Liver (tissue), 9 donors: Measurements from ENCODE around the gene GNG2. TPM values are rescaled to one million over a fixed set of nuclear protein-coding genes. Genes with fewer than 3 reads are reported as not detected.

ENCODE experiments used
- DNase-seq: peaks from one replicate; pipeline ENCODE4 v3.0.0-alpha.2; 2017; ENCODE audit warnings: low spot score
- H3K27ac ChIP-seq, 2 donors: one replicate each; pipeline ENCODE4 v1.7.0; 2013; ENCODE audit warnings: inconsistent platforms in 2 of 2, low read length in 2 of 2, control low read depth in 1 of 2, low read depth in 1 of 2, mild to moderate bottlenecking in 1 of 2
- H3K27me3 ChIP-seq, 4 donors: one replicate each; pipeline versions ENCODE4 v1.6.1 to v1.7.0; 2013; ENCODE audit warnings: low read length in 3 of 4, inconsistent platforms in 1 of 4, mild to moderate bottlenecking in 1 of 4, moderate library complexity in 1 of 4; ENCODE audit not compliant: control insufficient read depth in 4 of 4, insufficient read depth in 4 of 4
- H3K36me3 ChIP-seq, 4 donors: one replicate each; pipeline versions ENCODE4 v1.6.1 to v1.7.0; 2013; ENCODE audit warnings: low read length in 3 of 4, mild to moderate bottlenecking in 3 of 4, low read depth in 1 of 4, moderate library complexity in 1 of 4; ENCODE audit not compliant: control insufficient read depth in 4 of 4, insufficient read depth in 3 of 4
- H3K4me1 ChIP-seq, 4 donors: one replicate each; pipeline versions ENCODE4 v1.6.1 to v1.7.0; 2013; ENCODE audit warnings: low read length in 3 of 4, mild to moderate bottlenecking in 3 of 4, moderate library complexity in 1 of 4; ENCODE audit not compliant: control insufficient read depth in 4 of 4, insufficient read depth in 4 of 4
- H3K4me3 ChIP-seq, 3 donors: one replicate each; pipeline versions ENCODE4 v1.6.1 to v1.7.0; 2013; ENCODE audit warnings: low read length in 3 of 3, control low read depth in 1 of 3, low read depth in 1 of 3, mild to moderate bottlenecking in 1 of 3
- H3K9ac ChIP-seq, 2 donors: one replicate each; pipeline ENCODE4 v1.7.0; 2013; ENCODE audit warnings: low read length in 2 of 2, mild to moderate bottlenecking in 2 of 2, moderate library complexity in 2 of 2, control low read depth in 1 of 2, low read depth in 1 of 2
- H3K9me3 ChIP-seq, 4 donors: one replicate each; pipeline versions ENCODE4 v1.6.1 to v1.7.0; 2013; ENCODE audit warnings: low read length in 3 of 4; ENCODE audit not compliant: control insufficient read depth in 4 of 4
- CTCF ChIP-seq: fragments of 150-350 bp; IDR thresholded peaks from 2 replicates; pipeline ENCODE4 v1.5.1; 2017; ENCODE audit warnings: improper control_type of control experiment, low read depth, low read length; ENCODE audit not compliant: missing input control
- EGR1 ChIP-seq, 2 donors: IDR thresholded peaks; 2 replicates each; pipeline ENCODE4 v1.6.1; 2016 to 2018; ENCODE audit warnings: antibody characterized with exemption in 2 of 2, low read depth in 2 of 2
- FOXA1 ChIP-seq: IDR thresholded peaks from 2 replicates; pipeline ENCODE4 v1.6.1; 2016; ENCODE audit warnings: antibody characterized with exemption
- FOXA2 ChIP-seq: IDR thresholded peaks from 2 replicates; pipeline ENCODE4 v1.6.1; 2016; ENCODE audit warnings: antibody characterized with exemption
- GABPA ChIP-seq, 2 donors: IDR thresholded peaks in 1 of 2; conservative IDR thresholded peaks in 1 of 2; 2 replicates each; pipeline ENCODE4 v1.6.1; 2016; ENCODE audit warnings: antibody characterized with exemption in 2 of 2, mild to moderate bottlenecking in 1 of 2, moderate library complexity in 1 of 2
- HNF4A ChIP-seq, 2 donors: conservative IDR thresholded peaks; 2 replicates each; pipeline ENCODE4 v1.6.1; 2016; ENCODE audit warnings: antibody characterized with exemption in 2 of 2, mild to moderate bottlenecking in 2 of 2
- HNF4G ChIP-seq: IDR thresholded peaks from 2 replicates; pipeline ENCODE4 v1.6.1; 2016; ENCODE audit warnings: antibody characterized with exemption
- JUND ChIP-seq, 2 donors: IDR thresholded peaks; 2 replicates each; pipeline ENCODE4 v1.6.1; 2016; ENCODE audit warnings: antibody characterized with exemption in 2 of 2
- RAD21 ChIP-seq, 2 donors: IDR thresholded peaks; 2 replicates each; pipeline ENCODE4 v1.6.1; 2016; ENCODE audit warnings: antibody characterized with exemption in 2 of 2, mild to moderate bottlenecking in 2 of 2
- REST ChIP-seq: IDR thresholded peaks from 2 replicates; pipeline ENCODE4 v1.6.1; 2016; ENCODE audit warnings: antibody characterized with exemption, mild to moderate bottlenecking
- RXRA ChIP-seq, 2 donors: IDR thresholded peaks; 2 replicates each; pipeline ENCODE4 v1.6.1; 2017 to 2018; ENCODE audit warnings: antibody characterized with exemption in 2 of 2, mild to moderate bottlenecking in 1 of 2
- SP1 ChIP-seq: IDR thresholded peaks from 2 replicates; pipeline ENCODE4 v1.6.1; 2018; ENCODE audit warnings: antibody characterized with exemption, mild to moderate bottlenecking
- TAF1 ChIP-seq: conservative IDR thresholded peaks from 2 replicates; pipeline ENCODE4 v1.6.1; 2016; ENCODE audit warnings: antibody characterized with exemption, mild to moderate bottlenecking
- YY1 ChIP-seq: IDR thresholded peaks from 2 replicates; pipeline ENCODE4 v1.6.1; 2016; ENCODE audit warnings: antibody characterized with exemption, mild to moderate bottlenecking
- WGBS: extraction: QIAGEN DNeasy Blood & Tissue Kit; methylation state at CpG from one replicate; pipeline ENCODE4 v1.1.7; 2013; 5-methylcytosine and 5-hydroxymethylcytosine counted together
- polyA plus RNA-seq, 2 donors: library from polyadenylated mRNA; stranded (reverse) in 1 of 2; unstranded in 1 of 2; fragments of 200-250 nt in 1 of 2; fragments of >200 nt in 1 of 2; fragmentation: Nextera tagmentation in 1 of 2; extraction: Ambion mirVana in 1 of 2; gene quantifications; one replicate each; pipeline versions ENCODE4 v1.2.1 to v1.2.3, GENCODE V29; 2013 to 2015
- total RNA-seq, 2 donors: library from RNA; depleted of rRNA; stranded (reverse); fragments of >200 nt; gene quantifications; one replicate each; pipeline ENCODE4 v1.2.3, GENCODE V29; 2014
- TF ChIP-seq, protein P1 (sequence below): IDR thresholded peaks from 2 replicates; pipeline ENCODE4 v1.6.1; 2016; ENCODE audit warnings: antibody characterized with exemption
- TF ChIP-seq, protein P2 (sequence below): IDR thresholded peaks from 2 replicates; pipeline ENCODE4 v1.6.1; 2016; ENCODE audit warnings: antibody characterized with exemption
- donor health status: healthy.
- donor health status: healthy.
- donor health status: healthy.
- donor health status: healthy.
- donor health status: healthy.

Gene GNG2
- total and polyA plus RNA-seq, 4 donors, result 3.5 to 11.2 (median 4.4) TPM

GRCh38 chr14:51954657-51955056 lies 94.2 kb downstream of the GNG2 start:
- TF ChIP-seq HNF4A (conservative IDR thresholded peaks at IDR 0.05) (no peak), YY1 (no peak), JUND (IDR thresholded peaks at IDR 0.05) (no peak), FOXA2 (no peak), CTCF (no peak), TAF1 (no peak), SP1 (no peak), RXRA (IDR thresholded peaks at IDR 0.05) (no peak), FOXA1 (no peak), EGR1 (IDR thresholded peaks at IDR 0.05; ENCODE audit: low read depth in 2 of 2) (no peak), HNF4G (no peak), GABPA (IDR thresholded peaks at IDR 0.05 in 1 of 2, conservative IDR thresholded peaks at IDR 0.05 in 1 of 2) (no peak), REST (no peak), RAD21 (IDR thresholded peaks at IDR 0.05) (no peak)
- TF ChIP-seq, protein P1, sequence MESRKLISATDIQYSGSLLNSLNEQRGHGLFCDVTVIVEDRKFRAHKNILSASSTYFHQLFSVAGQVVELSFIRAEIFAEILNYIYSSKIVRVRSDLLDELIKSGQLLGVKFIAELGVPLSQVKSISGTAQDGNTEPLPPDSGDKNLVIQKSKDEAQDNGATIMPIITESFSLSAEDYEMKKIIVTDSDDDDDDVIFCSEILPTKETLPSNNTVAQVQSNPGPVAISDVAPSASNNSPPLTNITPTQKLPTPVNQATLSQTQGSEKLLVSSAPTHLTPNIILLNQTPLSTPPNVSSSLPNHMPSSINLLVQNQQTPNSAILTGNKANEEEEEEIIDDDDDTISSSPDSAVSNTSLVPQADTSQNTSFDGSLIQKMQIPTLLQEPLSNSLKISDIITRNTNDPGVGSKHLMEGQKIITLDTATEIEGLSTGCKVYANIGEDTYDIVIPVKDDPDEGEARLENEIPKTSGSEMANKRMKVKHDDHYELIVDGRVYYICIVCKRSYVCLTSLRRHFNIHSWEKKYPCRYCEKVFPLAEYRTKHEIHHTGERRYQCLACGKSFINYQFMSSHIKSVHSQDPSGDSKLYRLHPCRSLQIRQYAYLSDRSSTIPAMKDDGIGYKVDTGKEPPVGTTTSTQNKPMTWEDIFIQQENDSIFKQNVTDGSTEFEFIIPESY, result no peak
- TF ChIP-seq, protein P2, sequence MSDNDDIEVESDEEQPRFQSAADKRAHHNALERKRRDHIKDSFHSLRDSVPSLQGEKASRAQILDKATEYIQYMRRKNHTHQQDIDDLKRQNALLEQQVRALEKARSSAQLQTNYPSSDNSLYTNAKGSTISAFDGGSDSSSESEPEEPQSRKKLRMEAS, result no peak
- no peak overlapping the region for H3K9ac ChIP-seq
- DNase-seq, result no peak
- no peak overlapping the region for H3K27ac ChIP-seq
- WGBS, result 87% methylated on average over 3 of the region's 3 CpGs
- no peaks in the 10 kb centered on the region for H3K4me1 ChIP-seq
- H3K4me3 ChIP-seq, result no peak overlapping the region
- no peaks in the 10 kb centered on the region for H3K27me3 ChIP-seq
- peaks cover 0 to 15% (median 7%) of the 10 kb centered on the region in 4 donors for H3K9me3 ChIP-seq
- peaks cover 0 to 3% (median under 1%) of the 10 kb centered on the region in 4 donors for H3K36me3 ChIP-seq

- H3K27ac ChIP-seq, result no peak overlapping the region
- H3K36me3 ChIP-seq, result peaks cover 0 to 3% (median 0%) of the 10 kb centered on the region in 4 donors
- H3K9ac ChIP-seq, result no peak overlapping the region
- H3K27me3 ChIP-seq, result no peaks in the 10 kb centered on the region
- no peak overlapping the region for H3K4me3 ChIP-seq
- no peaks in the 10 kb centered on the region for H3K4me1 ChIP-seq
- H3K9me3 ChIP-seq, result peaks cover 0 to 15% (median 11%) of the 10 kb centered on the region in 4 donors
- no peak for TF ChIP-seq GABPA (IDR thresholded peaks at IDR 0.05 in 1 of 2, conservative IDR thresholded peaks at IDR 0.05 in 1 of 2)
- no peak for TF ChIP-seq FOXA2
- no peak for TF ChIP-seq CTCF
- no peak for TF ChIP-seq YY1
- TF ChIP-seq JUND (IDR thresholded peaks at IDR 0.05), result no peak
- no peak for TF ChIP-seq SP1
- no peak for TF ChIP-seq FOXA1
- TF ChIP-seq, protein P2, result no peak
- TF ChIP-seq RAD21 (IDR thresholded peaks at IDR 0.05), result no peak
- DNase-seq, result no peak
- WGBS, result 61% methylated on average over 2 of the region's 2 CpGs
Observed at GRCh38 chr14:51957950-51958349, 97.5 kb downstream of the GNG2 start.
